Effector memory CD4-positive, alpha-beta T cell (primary cell): ENCODE results near the gene MARCHF4.
A peak's percentile ranks its signal among the peaks of the same experiment; 100 is the strongest.

Experiments
- DNase-seq, 3 donors: peaks; one replicate each; pipeline ENCODE4 v3.0.0-alpha.2; 2020
- H3K27ac ChIP-seq: 2 replicates; pipeline ENCODE4 v1.7.0; 2013; ENCODE audit warnings: mild to moderate bottlenecking, low read length, moderate library complexity; ENCODE audit not compliant: insufficient read depth, poor library complexity, severe bottlenecking
- H3K27me3 ChIP-seq: replicated peaks from 2 replicates; pipeline ENCODE4 v1.7.0; 2013; ENCODE audit warnings: mild to moderate bottlenecking, low read length; ENCODE audit not compliant: insufficient read depth, control insufficient read depth, poor library complexity, severe bottlenecking
- H3K36me3 ChIP-seq: 2 replicates; pipeline ENCODE4 v1.7.0; 2013; ENCODE audit warnings: mild to moderate bottlenecking, low read length, moderate library complexity; ENCODE audit not compliant: control insufficient read depth, insufficient read depth
- H3K4me1 ChIP-seq: 2 replicates; pipeline ENCODE4 v1.7.0; 2013; ENCODE audit warnings: low read length, mild to moderate bottlenecking; ENCODE audit not compliant: control insufficient read depth, insufficient read depth, poor library complexity, severe bottlenecking
- H3K4me3 ChIP-seq: 2 replicates; pipeline ENCODE4 v1.7.0; 2013; ENCODE audit warnings: low read length, low read depth, mild to moderate bottlenecking; ENCODE audit not compliant: insufficient read depth, poor library complexity, severe bottlenecking
- H3K9me3 ChIP-seq: 2 replicates; pipeline ENCODE4 v1.7.0; 2013; ENCODE audit warnings: mild to moderate bottlenecking, low read length, moderate library complexity; ENCODE audit not compliant: control insufficient read depth

Gene MARCHF4

GRCh38 chr2:216372761-216373291 lies 543 bp upstream of the MARCHF4 start:
- Histone ChIP-seq H3K36me3 (no peaks in the 10 kb centered on the region), H3K27me3 (peaks cover 32% of the 10 kb centered on the region), H3K4me3 (no peak overlapping the region), H3K4me1 (peaks cover 16% of the 10 kb centered on the region), H3K27ac (no peak overlapping the region), H3K9me3 (no peaks in the 10 kb centered on the region)
- DNase-seq, result no peak

DNA sequence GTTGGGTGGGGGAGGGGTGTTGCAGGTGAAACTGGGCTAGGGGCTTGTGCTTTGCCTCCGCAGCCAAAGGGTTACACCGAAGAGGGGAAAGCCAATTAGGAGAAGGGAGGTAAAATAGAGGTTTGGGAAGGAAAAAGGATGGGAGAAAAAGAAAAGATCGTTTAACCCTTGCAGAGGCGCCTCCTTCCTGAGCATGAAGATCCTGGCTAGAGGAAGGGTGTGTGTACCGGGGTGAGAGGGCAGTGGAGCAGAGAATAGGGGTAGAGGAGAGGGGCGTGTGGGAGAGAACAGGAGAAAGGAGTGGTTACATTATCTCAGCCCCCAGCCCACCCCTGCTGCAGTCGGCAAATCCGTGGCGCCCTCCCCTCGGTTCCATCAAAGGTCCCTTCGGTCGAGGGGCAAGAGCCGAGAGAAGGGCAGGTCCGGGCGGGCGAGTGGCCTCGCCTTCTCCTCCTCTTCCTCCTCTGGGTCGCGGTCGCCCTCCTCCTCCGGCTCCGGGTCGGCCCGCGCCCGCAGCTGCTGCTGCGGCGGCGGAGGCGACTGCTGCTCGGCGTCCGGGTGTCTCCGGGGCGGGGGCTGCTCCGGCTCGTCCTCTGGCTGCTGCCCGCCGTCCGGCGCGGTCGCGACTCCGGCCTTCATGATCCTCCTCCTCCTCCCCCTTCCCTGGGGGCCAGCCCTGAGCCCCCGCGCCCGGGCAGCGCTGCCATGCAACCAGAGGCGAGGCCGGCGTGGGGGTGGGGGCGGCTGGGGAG lies 1.1 kb downstream of the MARCHF4 start:
- peaks cover 16% of the 10 kb centered on the region for H3K4me1 ChIP-seq
- H3K36me3 ChIP-seq, result no peaks in the 10 kb centered on the region
- no peak for DNase-seq
- H3K4me3 ChIP-seq, result peak overlapping the region; percentile 37
- peaks cover 32% of the 10 kb centered on the region for H3K27me3 ChIP-seq
- H3K27ac ChIP-seq, result no peak overlapping the region
- H3K9me3 ChIP-seq, result no peaks in the 10 kb centered on the region

DNA sequence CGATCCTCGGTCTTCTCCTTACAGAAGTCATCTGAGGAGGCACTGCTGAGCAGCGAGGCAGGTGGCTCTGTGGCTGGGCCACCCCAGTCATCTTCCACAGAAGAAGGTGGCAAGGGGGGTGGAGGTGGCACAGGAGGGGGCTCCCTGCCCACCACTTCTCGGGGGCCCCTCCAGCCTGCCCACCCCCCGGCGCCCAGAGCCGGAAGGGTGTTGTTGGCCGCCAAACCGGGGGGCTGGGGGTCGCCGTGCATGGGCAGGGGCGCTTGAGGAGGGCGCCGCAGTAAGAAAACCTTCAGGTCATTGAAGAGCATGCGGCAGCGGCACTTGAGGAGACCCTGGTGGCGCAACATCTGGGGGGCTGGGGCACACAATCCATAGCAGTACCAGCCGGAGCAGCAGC lies 2.5 kb downstream of the MARCHF4 start:
- no peak overlapping the region for H3K4me3 ChIP-seq
- no peaks in the 10 kb centered on the region for H3K9me3 ChIP-seq
- no peak overlapping the region for H3K27ac ChIP-seq
- peaks cover 16% of the 10 kb centered on the region for H3K4me1 ChIP-seq
- no peak for DNase-seq
- peaks cover 32% of the 10 kb centered on the region for H3K27me3 ChIP-seq
- H3K36me3 ChIP-seq, result no peaks in the 10 kb centered on the region

DNA sequence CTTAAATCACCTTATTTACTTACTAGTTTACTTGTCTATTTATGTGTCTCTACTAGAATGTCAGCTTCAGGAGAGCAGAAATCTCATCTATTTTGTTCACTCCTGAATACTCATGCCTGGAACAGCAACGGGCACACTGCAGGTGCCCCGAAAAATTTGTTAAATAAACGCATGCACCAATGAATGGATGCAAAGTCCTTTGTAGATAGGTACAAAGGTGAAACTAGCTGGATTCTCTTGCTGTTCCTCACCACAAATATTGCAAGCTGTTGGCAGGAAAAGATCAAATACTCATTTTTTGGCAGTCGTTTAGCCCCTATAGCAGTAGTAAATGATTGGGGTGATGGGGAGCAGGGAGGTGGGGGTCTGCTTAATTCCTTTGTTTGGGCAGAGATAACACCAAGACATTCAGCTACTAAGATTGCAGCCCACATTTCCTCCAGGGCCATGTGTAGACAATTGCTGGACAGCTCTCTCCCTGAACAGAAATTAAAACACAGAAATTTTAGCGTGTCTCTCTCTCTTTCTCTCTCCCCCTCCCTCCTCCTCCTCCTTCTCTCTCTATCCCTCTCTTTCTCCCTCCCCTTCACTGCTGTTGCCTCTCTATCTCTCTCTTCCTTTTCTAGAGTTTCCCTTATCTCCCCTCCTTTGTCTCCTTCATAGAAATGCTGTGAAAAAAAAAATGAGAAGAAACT lies 5.4 kb downstream of the MARCHF4 start:
- no peak overlapping the region for H3K27ac ChIP-seq
- no peak for DNase-seq
- peaks cover 24% of the 10 kb centered on the region for H3K27me3 ChIP-seq
- H3K36me3 ChIP-seq, result no peaks in the 10 kb centered on the region
- H3K4me3 ChIP-seq, result no peak overlapping the region
- no peaks in the 10 kb centered on the region for H3K9me3 ChIP-seq
- peaks cover 12% of the 10 kb centered on the region for H3K4me1 ChIP-seq

- DNase-seq, result no peak
- Histone ChIP-seq H3K4me3 (no peak overlapping the region), H3K36me3 (no peaks in the 10 kb centered on the region), H3K9me3 (no peaks in the 10 kb centered on the region), H3K27me3 (peaks cover 12% of the 10 kb centered on the region), H3K27ac (no peak overlapping the region), H3K4me1 (no peaks in the 10 kb centered on the region)
Observed at GRCh38 chr2:216365518-216365917, 6.8 kb downstream of the MARCHF4 start.

- Histone ChIP-seq H3K27me3 (no peaks in the 10 kb centered on the region), H3K27ac (no peak overlapping the region), H3K36me3 (no peaks in the 10 kb centered on the region), H3K4me3 (no peak overlapping the region), H3K4me1 (no peaks in the 10 kb centered on the region), H3K9me3 (no peaks in the 10 kb centered on the region)
- no peak for DNase-seq
Observed at GRCh38 chr2:216363221-216363620, 9.1 kb downstream of the MARCHF4 start.

DNA sequence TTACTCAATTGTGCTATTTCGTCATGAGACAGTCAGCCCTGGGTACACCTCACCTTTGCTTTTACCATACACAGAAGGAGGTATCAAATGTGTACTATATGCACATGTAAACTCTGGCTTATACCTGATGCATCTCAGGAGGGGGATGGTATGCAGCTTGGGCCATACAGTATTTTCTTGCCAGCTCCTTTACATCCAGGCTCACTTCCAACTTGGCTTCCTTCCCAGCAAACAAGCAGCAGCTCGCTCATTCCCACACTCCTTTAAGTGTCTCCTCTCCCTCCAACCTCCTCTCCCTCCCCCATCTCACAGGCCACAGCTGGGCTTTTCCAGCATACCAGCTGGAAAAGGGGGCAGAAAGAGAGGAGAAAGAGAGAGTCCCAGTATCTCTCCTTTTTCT lies 9.6 kb downstream of the MARCHF4 start:
- Histone ChIP-seq H3K4me1 (no peaks in the 10 kb centered on the region), H3K36me3 (no peaks in the 10 kb centered on the region), H3K9me3 (no peaks in the 10 kb centered on the region), H3K27ac (no peak overlapping the region), H3K4me3 (no peak overlapping the region), H3K27me3 (no peaks in the 10 kb centered on the region)
- DNase-seq, result no peak

GRCh38 chr2:216355711-216356110 lies 16.6 kb downstream of the MARCHF4 start:
- Histone ChIP-seq H3K36me3 (no peaks in the 10 kb centered on the region), H3K4me1 (peaks cover 35% of the 10 kb centered on the region), H3K9me3 (no peaks in the 10 kb centered on the region), H3K27me3 (no peaks in the 10 kb centered on the region), H3K27ac (no peak overlapping the region), H3K4me3 (no peak overlapping the region)
- DNase-seq, result no peak

DNA sequence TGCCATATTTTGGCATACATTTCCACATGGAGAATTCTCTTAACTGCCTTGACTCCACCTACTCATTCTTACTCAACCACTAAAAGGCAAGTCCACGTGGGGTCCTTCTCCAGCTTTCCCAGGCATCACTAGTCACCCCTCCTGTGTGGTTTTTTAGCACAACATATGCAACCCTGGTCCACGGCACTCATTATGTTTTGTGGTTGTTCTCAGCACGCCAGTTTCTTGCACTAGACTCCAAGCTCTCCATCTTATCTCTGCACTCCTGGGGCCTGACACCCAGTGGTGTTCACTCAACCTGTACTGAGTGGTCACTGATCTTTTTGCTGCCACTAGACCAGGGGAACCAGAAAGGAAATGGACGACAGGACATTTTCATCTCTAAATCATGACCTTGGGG lies 18.0 kb downstream of the MARCHF4 start:
- no peak overlapping the region for H3K27ac ChIP-seq

DNA sequence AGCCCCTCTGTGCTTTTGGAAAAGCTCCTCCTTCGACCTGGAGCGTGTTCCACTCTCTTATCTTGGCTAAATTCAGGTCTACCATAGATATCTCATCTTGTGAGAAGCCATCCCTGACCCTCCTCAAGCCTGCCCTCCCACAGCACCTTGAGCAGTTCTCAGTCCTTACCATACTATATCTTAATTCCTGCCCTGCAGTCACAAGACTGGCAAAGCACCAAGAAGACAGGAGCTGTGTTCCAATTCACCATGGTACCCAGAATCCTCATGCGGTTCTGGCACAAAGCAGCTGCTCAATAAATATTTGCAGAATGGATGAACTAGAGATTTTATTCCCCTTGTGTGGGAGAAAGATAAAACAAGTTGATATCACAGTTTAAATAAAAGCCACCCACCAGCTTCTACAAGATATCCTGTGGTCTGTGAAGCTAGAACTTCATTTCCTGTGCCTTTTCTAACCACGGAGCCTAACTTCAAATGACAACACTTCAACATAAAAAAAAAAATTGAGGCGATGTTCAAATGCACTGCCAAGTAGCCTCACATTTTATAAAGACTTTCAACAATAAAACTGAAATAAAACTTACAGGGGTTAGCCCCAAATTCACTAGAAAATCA lies 19.5 kb downstream of the MARCHF4 start:
- Histone ChIP-seq H3K4me3 (peak overlapping the region; percentile 20), H3K4me1 (peaks cover 54% of the 10 kb centered on the region), H3K27ac (peak overlapping the region; percentile 52), H3K9me3 (no peaks in the 10 kb centered on the region), H3K36me3 (no peaks in the 10 kb centered on the region), H3K27me3 (no peaks in the 10 kb centered on the region)
- no peak for DNase-seq

More for the DNA sequence above, 18.0 kb downstream of the MARCHF4 start:
- H3K36me3 ChIP-seq, result no peaks in the 10 kb centered on the region
- no peak overlapping the region for H3K4me3 ChIP-seq
- H3K4me1 ChIP-seq, result peaks cover 49% of the 10 kb centered on the region
- no peaks in the 10 kb centered on the region for H3K9me3 ChIP-seq
- H3K27me3 ChIP-seq, result no peaks in the 10 kb centered on the region
- no peak for DNase-seq
